Activated naive CD8-positive, alpha-beta T cell treated with anti-CD3 and anti-CD28 coated beads for 36 hours (primary cell): Measurements from ENCODE around the gene PCSK7. TPM values are rescaled to one million over a fixed set of nuclear protein-coding genes. Genes with fewer than 3 reads are reported as not detected.

Source experiments
- DNase-seq: peaks from one replicate; pipeline ENCODE4 v3.0.0; 2021
- H3K27ac Mint-ChIP-seq: one replicate; pipeline ENCODE4 v1.8.0; 2022; ENCODE audit warnings: mild to moderate bottlenecking, moderate library complexity, mixed read lengths
- H3K27me3 Mint-ChIP-seq: one replicate; pipeline ENCODE4 v1.8.0; 2022; ENCODE audit warnings: mild to moderate bottlenecking, mixed read lengths
- H3K36me3 Mint-ChIP-seq: one replicate; pipeline ENCODE4 v1.8.0; 2021; ENCODE audit warnings: mild to moderate bottlenecking, mixed read lengths
- H3K4me1 Mint-ChIP-seq: one replicate; pipeline ENCODE4 v1.8.0; 2021; ENCODE audit warnings: mixed read lengths
- H3K4me3 Mint-ChIP-seq: one replicate; pipeline ENCODE4 v1.8.0; 2022; ENCODE audit warnings: mild to moderate bottlenecking, moderate library complexity, mixed read lengths
- H3K9me3 Mint-ChIP-seq: one replicate; pipeline ENCODE4 v1.8.0; 2022; ENCODE audit warnings: mixed read lengths
- total RNA-seq, 2 experiments: library from RNA; stranded (reverse); gene quantifications; one replicate each; pipeline ENCODE4 v1.2.3, GENCODE V29; 2021

PCSK7 gene
- total RNA-seq, 2 experiments from 2014 or later: 85.0 to 85.9 TPM

DNA sequence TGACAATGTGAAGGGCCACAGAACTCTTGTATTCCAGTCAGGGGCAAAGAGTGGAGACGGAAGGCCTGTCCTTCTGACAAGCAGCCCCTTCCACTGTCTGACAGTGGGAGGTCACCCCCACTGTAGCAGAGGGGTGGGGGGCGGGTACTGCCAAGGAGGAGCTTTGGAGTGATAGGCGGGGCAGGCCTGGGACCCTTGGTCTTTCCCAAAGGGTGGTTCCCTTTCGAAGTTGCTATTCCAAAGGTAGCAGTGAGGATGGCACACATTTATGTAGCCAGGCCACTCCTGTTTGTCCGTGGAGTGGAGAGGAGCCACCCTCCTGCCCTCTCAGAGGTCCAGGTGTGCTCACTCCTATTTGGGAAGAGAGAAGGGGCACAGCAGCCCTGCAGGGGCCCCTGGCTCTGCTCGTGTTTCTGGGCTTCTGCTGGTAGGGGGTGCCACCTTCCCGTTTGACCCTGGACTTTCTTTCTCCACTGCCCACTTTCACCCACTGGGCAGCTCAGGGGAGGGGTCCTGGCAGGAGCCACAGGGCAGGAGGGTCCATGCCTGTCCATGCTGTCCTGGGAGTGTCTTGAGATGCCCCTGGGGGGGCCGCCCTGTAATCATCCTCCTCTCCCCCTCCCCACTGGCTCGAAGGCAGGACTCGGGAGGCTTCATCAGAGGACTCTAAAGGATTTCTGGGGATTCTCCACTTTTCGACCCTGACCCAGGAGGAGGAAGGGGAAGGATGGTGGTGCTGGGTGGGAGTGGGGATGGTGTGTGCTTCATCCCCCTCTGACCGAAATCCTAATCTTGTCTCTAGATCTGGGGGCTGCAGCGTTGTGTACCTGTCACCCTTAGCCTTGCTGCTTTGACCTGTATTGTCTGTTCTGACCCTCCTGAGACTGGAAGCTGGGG, 31.7 kb downstream of the PCSK7 start:
- DNase-seq: no peak
- Mint-ChIP-seq H3K9me3 (no peaks in the 10 kb centered on the region), H3K4me1 (peaks cover 2% of the 10 kb centered on the region), H3K27me3 (no peaks in the 10 kb centered on the region), H3K27ac (no peak overlapping the region), H3K36me3 (peaks cover 7% of the 10 kb centered on the region), H3K4me3 (no peak overlapping the region)

DNA sequence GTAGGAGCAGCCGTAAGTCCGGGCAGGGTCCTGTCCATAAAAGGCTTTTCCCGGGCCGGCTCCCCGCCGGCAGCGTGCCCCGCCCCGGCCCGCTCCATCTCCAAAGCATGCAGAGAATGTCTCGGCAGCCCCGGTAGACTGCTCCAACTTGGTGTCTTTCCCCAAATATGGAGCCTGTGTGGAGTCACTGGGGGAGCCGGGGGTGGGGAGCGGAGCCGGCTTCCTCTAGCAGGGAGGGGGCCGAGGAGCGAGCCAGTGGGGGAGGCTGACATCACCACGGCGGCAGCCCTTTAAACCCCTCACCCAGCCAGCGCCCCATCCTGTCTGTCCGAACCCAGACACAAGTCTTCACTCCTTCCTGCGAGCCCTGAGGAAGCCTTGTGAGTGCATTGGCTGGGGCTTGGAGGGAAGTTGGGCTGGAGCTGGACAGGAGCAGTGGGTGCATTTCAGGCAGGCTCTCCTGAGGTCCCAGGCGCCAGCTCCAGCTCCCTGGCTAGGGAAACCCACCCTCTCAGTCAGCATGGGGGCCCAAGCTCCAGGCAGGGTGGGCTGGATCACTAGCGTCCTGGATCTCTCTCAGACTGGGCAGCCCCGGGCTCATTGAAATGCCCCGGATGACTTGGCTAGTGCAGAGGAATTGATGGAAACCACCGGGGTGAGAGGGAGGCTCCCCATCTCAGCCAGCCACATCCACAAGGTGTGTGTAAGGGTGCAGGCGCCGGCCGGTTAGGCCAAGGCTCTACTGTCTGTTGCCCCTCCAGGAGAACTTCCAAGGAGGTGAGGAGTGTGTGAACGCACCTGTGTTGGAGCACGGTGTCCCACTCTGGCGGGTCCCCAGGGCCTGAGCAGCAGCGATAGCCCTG, 32.6 kb downstream of the PCSK7 start, which contains the start of gene TAGLN:
TSS of gene TAGLN (plus strand) at position 318 of the 863 bp plus-strand sequence. CDS start 3,644 bp downstream, outside the sequence.
- Mint-ChIP-seq H3K36me3 (peaks cover 6% of the 10 kb centered on the region), H3K27ac (no peak within 1 kb of the TSS), H3K27me3 (no peaks in the 10 kb centered on the region), H3K4me3 (no peak within 1 kb of the TSS), H3K9me3 (no peaks in the 10 kb centered on the region), H3K4me1 (no peaks in the 10 kb centered on the region)
- DNase-seq: no peak

DNA sequence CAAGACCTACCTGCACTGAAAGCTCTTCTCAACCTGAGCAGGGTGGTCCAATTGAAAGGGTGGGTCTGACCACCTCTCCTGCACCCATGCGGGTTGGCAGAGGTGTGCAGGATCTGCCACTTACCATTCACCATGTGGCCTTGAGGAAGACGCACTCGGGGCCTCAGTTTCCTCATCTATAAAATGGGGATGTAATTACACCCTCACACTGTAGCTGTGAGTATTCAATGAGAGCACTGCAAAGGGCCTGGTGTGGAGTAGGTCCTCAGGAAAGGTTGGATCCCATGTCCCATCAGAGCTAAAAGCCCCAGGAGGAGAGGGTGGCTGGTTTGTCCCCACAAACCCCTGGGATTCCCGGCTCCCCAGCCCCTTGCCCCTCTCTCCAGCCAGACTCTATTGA, 33.3 kb downstream of the PCSK7 start:
- H3K36me3 Mint-ChIP-seq: peaks cover 5% of the 10 kb centered on the region
- no peaks in the 10 kb centered on the region for H3K9me3 Mint-ChIP-seq
- H3K4me3 Mint-ChIP-seq: no peak overlapping the region
- DNase-seq: no peak
- H3K4me1 Mint-ChIP-seq: no peaks in the 10 kb centered on the region
- H3K27me3 Mint-ChIP-seq: no peaks in the 10 kb centered on the region
- H3K27ac Mint-ChIP-seq: no peak overlapping the region

DNA sequence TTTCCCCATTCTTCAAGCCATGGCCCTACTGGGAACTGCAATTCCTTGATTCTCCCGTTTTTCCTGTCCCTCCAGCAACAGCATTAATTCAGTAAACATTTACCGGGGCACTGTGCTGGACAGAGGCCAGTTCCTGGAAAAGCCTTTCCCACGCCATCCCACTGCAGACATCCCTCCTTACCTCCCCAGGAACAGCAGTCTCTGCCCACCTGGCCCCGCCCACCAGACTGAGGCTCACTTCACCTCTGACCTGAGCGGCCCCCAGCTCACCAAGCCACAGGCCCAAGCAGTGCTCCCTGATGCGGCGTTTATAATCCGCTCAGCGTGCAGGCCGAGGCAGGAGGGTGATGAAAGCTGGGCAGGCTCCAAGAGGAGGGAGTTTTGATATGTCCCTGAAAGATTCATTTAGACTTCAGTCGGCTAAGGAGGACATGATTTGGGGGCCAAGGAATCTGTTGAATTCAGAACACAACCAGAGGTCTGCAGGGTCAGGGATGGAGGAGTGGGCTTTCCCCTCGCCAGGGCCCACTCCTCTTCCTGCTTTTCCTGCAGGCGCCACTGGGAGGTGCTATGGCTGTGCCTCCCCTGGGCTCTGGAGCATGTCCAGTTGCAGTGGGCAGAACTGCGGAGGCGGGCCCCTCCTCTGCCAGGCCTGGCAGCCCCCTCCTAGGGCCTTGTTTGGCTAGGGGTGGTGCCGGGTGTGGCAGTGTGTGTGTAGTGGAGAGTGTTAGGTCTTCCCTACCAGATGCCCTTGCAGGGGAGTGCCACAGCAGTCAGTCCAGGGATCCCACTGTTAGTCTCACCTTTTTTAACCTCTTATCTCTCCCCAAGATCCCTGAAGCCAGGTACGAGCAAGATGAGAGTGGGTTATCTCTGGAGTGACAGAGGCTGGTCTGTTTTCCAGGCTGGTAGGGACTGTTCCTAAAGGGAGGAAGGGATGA, 34.1 kb downstream of the PCSK7 start:
- no peak overlapping the region for H3K27ac Mint-ChIP-seq
- no peaks in the 10 kb centered on the region for H3K9me3 Mint-ChIP-seq
- no peaks in the 10 kb centered on the region for H3K27me3 Mint-ChIP-seq
- no peak overlapping the region for H3K4me3 Mint-ChIP-seq
- DNase-seq: no peak
- H3K36me3 Mint-ChIP-seq: peaks cover 4% of the 10 kb centered on the region
- no peaks in the 10 kb centered on the region for H3K4me1 Mint-ChIP-seq

DNA sequence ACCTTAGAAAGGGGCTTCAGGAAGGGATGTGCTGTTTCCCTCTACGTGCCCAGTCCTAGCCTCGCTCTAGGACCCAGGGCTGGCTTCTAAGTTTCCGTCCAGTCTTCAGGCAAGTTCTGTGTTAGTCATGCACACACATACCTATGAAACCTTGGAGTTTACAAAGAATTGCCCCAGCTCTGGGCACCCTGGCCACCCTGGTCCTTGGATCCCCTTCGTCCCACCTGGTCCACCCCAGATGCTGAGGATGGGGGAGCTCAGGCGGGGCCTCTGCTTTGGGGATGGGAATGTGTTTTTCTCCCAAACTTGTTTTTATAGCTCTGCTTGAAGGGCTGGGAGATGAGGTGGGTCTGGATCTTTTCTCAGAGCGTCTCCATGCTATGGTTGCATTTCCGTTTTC, 34.9 kb downstream of the PCSK7 start:
- Mint-ChIP-seq H3K4me1 (no peaks in the 10 kb centered on the region), H3K36me3 (peaks cover 4% of the 10 kb centered on the region), H3K4me3 (no peak overlapping the region), H3K27ac (no peak overlapping the region), H3K27me3 (no peaks in the 10 kb centered on the region), H3K9me3 (no peaks in the 10 kb centered on the region)
- no peak for DNase-seq

DNA sequence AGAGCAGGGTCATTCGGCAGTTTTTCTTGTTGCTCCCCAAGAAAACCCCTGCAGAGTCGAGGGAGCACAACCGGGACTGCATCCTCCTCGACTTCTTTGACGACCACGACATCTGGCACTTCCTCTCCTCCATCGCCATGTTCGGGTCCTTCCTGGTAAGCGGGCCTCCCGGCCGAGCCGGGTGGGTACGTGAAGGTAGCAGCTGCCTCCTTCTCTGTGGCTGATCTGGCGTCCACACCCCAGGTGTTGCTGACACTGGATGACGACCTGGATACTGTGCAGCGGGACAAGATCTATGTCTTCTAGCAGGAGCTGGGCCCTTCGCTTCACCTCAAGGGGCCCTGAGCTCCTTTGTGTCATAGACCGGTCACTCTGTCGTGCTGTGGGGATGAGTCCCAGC, 36.1 kb downstream of the PCSK7 start:
- no peak overlapping the region for H3K27ac Mint-ChIP-seq
- no peak for DNase-seq
- no peak overlapping the region for H3K4me3 Mint-ChIP-seq
- H3K36me3 Mint-ChIP-seq: peaks cover 4% of the 10 kb centered on the region
- H3K27me3 Mint-ChIP-seq: no peaks in the 10 kb centered on the region
- H3K4me1 Mint-ChIP-seq: no peaks in the 10 kb centered on the region
- no peaks in the 10 kb centered on the region for H3K9me3 Mint-ChIP-seq

DNA sequence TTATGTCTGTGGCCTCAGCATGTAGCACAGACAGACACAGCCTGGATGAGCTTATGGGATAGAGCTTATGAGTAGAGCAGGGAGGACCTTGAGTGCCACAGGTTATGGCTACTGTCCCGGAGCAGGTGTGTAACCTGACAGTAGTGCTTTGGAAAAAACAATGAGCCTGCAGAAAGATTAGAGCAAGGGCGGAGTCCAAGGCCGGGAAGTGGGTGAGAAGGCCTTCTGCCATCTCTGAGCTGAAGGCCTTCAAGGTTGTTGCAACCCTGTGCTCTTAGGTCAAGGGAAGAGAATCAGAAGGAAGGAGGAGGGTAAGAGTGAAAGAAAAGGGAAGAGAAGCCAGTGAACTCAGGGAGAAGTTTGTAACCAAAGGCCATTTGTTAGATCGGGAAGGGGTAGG, 36.6 kb downstream of the PCSK7 start:
- peak overlapping the region; percentile 47 for H3K27ac Mint-ChIP-seq
- no peaks in the 10 kb centered on the region for H3K4me1 Mint-ChIP-seq
- peak overlapping the region; percentile 26 for H3K4me3 Mint-ChIP-seq
- DNase-seq: no peak
- H3K36me3 Mint-ChIP-seq: peaks cover 4% of the 10 kb centered on the region
- no peaks in the 10 kb centered on the region for H3K27me3 Mint-ChIP-seq
- H3K9me3 Mint-ChIP-seq: no peaks in the 10 kb centered on the region

DNA sequence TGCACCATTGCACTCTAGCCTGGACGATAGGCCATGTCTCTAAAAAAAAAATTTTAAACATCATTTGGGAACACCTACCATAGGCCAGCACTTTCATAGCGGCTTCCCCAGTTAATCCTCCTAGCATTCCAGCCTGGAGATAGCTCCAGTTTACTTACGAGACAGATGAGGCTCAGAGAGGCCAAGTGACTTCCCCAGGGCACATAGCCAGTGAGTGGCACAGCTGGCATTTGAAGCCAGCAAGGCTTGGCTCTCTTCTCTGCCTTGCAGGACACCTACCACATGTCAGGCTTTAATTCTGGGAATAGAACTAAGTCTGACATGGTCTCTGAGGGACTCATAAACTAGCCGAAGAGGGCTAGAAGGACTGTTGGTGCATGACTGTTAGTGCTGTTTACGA, 37.6 kb downstream of the PCSK7 start:
- H3K36me3 Mint-ChIP-seq: peaks cover 4% of the 10 kb centered on the region
- no peak overlapping the region for H3K4me3 Mint-ChIP-seq
- no peak overlapping the region for H3K27ac Mint-ChIP-seq
- H3K27me3 Mint-ChIP-seq: no peaks in the 10 kb centered on the region
- no peaks in the 10 kb centered on the region for H3K9me3 Mint-ChIP-seq
- no peaks in the 10 kb centered on the region for H3K4me1 Mint-ChIP-seq
- no peak for DNase-seq

DNA sequence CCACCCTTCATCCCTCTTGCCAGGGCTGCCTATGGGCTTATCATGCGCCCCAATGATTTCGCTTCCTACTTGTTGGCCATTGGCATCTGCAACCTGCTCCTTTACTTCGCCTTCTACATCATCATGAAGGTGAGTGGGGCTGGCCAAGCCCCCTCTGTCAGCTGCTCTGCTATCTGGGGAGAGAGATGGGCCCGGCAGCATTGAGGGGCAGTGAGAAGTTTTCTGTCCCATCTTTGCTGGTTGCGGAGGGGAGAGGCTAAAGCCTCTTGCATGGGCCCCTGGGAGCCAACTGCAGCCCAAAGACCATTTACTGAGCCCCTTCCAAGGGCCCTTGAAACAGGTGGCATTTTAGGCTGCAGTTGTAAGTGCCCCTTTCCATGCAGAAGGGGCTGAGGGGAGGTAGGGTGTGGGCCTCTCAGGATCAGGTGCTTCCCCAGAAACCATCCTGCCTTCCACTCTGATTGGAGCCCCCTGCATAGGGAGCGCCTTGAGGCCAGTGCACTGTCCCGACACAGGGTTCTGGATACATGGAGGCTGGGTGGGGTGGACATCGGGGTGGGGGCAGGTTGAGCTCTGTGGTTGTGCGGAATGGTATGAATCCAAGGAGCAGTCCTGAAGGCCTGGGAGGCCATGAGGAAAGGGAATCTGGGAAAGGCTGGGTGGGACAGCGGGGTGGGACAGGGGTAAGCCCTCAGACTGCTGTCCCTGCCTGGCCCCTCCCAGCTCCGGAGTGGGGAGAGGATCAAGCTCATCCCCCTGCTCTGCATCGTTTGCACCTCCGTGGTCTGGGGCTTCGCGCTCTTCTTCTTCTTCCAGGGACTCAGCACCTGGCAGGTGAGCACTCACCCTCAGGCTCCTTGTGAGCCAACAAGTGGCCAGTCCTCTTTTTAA, 38.5 kb downstream of the PCSK7 start:
- DNase-seq: no peak
- Mint-ChIP-seq H3K27ac (no peak overlapping the region), H3K4me1 (no peaks in the 10 kb centered on the region), H3K36me3 (peaks cover 6% of the 10 kb centered on the region), H3K4me3 (no peak overlapping the region), H3K27me3 (no peaks in the 10 kb centered on the region), H3K9me3 (no peaks in the 10 kb centered on the region)

DNA sequence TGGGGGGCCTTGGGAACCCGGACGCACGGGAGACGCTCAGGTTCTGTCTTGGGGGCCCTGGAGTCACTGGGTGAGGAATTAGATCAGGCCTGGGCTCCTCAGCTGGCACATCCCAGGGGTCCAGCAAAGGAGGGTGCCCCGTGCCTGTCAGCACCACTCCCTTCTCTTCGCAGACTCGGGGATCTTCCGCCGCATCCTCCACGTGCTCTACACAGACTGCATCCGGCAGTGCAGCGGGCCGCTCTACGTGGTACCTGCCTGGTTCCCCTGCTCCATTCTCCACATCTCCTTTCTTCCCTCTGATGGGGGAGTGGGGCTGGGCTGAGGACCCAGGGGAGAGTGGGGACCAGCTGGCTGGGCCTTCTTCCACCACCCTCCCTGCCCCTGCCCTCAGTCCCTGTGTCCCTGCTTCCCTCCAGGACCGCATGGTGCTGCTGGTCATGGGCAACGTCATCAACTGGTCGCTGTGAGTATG, 39.4 kb downstream of the PCSK7 start:
- no peaks in the 10 kb centered on the region for H3K9me3 Mint-ChIP-seq
- no peaks in the 10 kb centered on the region for H3K27me3 Mint-ChIP-seq
- no peak for DNase-seq
- H3K4me1 Mint-ChIP-seq: no peaks in the 10 kb centered on the region
- peaks cover 6% of the 10 kb centered on the region for H3K36me3 Mint-ChIP-seq
- no peak overlapping the region for H3K4me3 Mint-ChIP-seq
- no peak overlapping the region for H3K27ac Mint-ChIP-seq

DNA sequence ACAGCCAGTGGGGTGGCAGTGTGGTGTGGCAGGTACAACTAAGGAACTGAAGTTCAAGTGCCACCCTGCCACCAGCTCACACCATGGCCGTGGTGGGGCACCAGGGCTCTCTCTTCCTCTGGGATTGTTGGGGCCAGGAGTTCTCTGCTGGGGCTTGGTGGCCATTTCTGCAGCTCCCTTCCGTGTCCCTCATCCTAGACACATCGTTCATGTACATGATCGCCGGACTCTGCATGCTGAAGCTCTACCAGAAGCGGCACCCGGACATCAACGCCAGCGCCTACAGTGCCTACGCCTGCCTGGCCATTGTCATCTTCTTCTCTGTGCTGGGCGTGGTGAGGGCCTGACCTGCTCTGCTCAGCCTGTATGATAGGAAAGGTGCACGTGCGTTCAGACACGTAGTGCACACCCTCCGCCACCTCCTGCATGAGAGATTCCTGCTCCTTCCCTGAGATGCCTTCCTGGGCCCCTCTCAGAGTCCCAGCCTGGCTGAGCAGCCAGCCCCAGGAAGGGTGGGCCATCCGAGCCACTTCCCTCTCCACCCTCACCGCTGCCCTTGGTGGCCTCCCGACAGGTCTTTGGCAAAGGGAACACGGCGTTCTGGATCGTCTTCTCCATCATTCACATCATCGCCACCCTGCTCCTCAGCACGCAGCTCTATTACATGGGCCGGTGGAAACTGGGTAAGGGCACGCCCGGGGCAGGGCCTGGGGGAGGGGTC, 40.0 kb downstream of the PCSK7 start:
- Mint-ChIP-seq H3K27me3 (no peaks in the 10 kb centered on the region), H3K36me3 (peaks cover 6% of the 10 kb centered on the region), H3K4me3 (no peak overlapping the region), H3K27ac (no peak overlapping the region), H3K4me1 (no peaks in the 10 kb centered on the region), H3K9me3 (no peaks in the 10 kb centered on the region)
- DNase-seq: no peak

DNA sequence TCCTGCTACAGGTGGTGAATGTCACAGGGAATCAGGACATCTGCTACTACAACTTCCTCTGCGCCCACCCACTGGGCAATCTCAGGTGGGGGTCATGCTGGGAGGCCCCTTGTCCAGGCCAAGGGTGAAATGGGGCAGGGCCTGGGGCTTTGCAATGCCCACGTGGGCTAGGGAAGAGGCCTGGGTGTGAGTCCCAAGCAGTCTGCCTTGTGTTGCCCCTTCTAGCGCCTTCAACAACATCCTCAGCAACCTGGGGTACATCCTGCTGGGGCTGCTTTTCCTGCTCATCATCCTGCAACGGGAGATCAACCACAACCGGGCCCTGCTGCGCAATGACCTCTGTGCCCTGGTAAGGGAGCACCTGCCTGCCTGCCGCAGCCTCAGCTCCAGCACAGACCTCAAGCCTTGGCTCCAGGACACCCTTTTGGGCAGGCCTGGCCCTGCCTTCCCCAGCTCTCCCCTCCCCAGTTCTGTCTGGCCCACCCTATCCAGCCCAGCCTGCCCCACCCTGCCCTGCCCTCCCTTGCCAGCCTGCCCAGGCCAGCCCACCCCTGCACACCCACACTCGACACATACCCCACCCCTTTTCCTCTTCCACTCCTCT, 41.8 kb downstream of the PCSK7 start:
- Mint-ChIP-seq H3K4me1 (peaks cover 3% of the 10 kb centered on the region), H3K36me3 (peaks cover 3% of the 10 kb centered on the region), H3K27ac (no peak overlapping the region), H3K27me3 (no peaks in the 10 kb centered on the region), H3K9me3 (no peaks in the 10 kb centered on the region), H3K4me3 (no peak overlapping the region)
- DNase-seq: no peak
